OCI-LY7 (cell line): ENCODE measurements around the gene SORCS1.
A peak's percentile ranks its signal among the peaks of the same experiment; 100 is the strongest.

Experiments used
- EZH2phosphoT487 ChIP-seq: fragments of 200-600 bp; sonication (generic); IDR thresholded peaks from 2 replicates; pipeline ENCODE4 v1.6.1; 2018; ENCODE audit warnings: low read depth, borderline replicate concordance, mild to moderate bottlenecking, mixed run types, antibody characterized with exemption, low read length, moderate library complexity, mixed read lengths
- TF ChIP-seq, protein P1 (sequence below): fragments of 200-600 bp; sonication (generic); conservative IDR thresholded peaks from 2 replicates; pipeline ENCODE4 v1.5.1; 2014; ENCODE audit warnings: mild to moderate bottlenecking, antibody characterized with exemption, low read length, moderate library complexity, mixed read lengths

DNA sequence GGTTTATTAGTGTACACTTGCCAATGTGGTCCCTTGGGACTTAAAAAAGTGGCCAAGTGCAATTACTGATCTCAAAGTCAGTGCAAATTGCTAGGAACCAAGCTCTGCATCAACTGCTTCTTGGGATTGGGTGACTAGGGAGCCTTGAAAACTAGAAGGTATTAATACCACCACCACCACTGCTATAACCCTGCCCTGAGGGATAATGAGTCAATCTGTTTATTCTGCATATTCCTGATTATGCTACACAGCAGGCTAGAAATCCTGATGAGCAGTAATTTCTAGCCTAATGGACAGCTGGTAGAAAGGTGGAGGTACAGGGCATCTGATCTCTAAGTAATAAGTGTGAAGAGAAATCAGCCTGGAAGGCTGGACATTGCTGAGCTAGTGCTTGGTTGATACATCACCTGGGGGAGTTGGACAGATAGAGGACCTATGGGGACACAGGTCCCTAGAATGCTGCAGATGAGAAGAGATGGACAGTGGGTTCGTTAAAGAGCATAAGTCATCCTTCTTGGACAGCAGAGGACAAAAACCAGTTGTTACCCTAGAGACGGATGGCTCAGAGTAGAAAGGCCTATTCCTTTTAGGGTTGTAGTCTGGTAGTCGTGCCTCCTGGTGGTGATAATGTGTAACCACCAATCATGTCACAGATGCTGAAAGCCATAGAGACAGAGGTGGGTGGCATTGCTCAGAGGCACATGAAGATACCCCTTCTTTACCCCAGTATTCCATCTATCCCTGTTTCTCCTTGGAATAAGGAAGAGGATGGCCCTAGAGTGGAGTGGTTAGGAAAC is 554.8 kb downstream of the SORCS1 start:
- TF ChIP-seq, protein P1, sequence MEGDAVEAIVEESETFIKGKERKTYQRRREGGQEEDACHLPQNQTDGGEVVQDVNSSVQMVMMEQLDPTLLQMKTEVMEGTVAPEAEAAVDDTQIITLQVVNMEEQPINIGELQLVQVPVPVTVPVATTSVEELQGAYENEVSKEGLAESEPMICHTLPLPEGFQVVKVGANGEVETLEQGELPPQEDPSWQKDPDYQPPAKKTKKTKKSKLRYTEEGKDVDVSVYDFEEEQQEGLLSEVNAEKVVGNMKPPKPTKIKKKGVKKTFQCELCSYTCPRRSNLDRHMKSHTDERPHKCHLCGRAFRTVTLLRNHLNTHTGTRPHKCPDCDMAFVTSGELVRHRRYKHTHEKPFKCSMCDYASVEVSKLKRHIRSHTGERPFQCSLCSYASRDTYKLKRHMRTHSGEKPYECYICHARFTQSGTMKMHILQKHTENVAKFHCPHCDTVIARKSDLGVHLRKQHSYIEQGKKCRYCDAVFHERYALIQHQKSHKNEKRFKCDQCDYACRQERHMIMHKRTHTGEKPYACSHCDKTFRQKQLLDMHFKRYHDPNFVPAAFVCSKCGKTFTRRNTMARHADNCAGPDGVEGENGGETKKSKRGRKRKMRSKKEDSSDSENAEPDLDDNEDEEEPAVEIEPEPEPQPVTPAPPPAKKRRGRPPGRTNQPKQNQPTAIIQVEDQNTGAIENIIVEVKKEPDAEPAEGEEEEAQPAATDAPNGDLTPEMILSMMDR, result peak; percentile 42
- TF ChIP-seq EZH2phosphoT487, result no peak
